ENCODE data around the gene TAF10.

The TAF10 gene

GRCh38 chr11:6625156-6625831 lies 13.3 kb upstream of the TAF10 start:
- DNase-seq (ENCODE audit: low read depth in 2 of 2), result no peak

- no peak for DNase-seq (ENCODE audit: low read depth in 2 of 2)
These were observed 11.7 kb upstream of the TAF10 start for GRCh38 chr11:6623391-6624363.

GRCh38 chr11:6622261-6623171 lies 10.5 kb upstream of the TAF10 start:
- no peak for DNase-seq (ENCODE audit: low read depth in 2 of 2)

- DNase-seq (ENCODE audit: low read depth in 2 of 2), result no peak
These were observed 9.7 kb upstream of the TAF10 start for GRCh38 chr11:6621711-6622211.

- no peak for DNase-seq (ENCODE audit: low read depth in 2 of 2)
These were observed 8.6 kb upstream of the TAF10 start for GRCh38 chr11:6620636-6621035.

GRCh38 chr11:6619004-6619745 lies 7.2 kb upstream of the TAF10 start, which contains the start of gene TPP1:
TPP1 (minus strand) TSS chr11:6619422; CDS start chr11:6619400, 22 bp downstream.
- peak; percentile 76 to 80 for DNase-seq (ENCODE audit: low read depth in 2 of 2)

GRCh38 chr11:6618117-6619003 lies 6.3 kb upstream of the TAF10 start:
- DNase-seq (ENCODE audit: low read depth in 2 of 2), result peak in 1 of 2 donors; percentile 50

GRCh38 chr11:6617315-6617781 lies 5.3 kb upstream of the TAF10 start:
- no peak for DNase-seq (ENCODE audit: low read depth in 2 of 2)

GRCh38 chr11:6616596-6617250 lies 4.7 kb upstream of the TAF10 start:
- no peak for DNase-seq (ENCODE audit: low read depth in 2 of 2)

- DNase-seq (ENCODE audit: low read depth in 2 of 2), result no peak
These were observed 4.0 kb upstream of the TAF10 start for GRCh38 chr11:6615882-6616585.

- no peak for DNase-seq (ENCODE audit: low read depth in 2 of 2)
These were observed 3.0 kb upstream of the TAF10 start for GRCh38 chr11:6615046-6615445.

GRCh38 chr11:6614446-6614845 lies 2.4 kb upstream of the TAF10 start:
- no peak for DNase-seq (ENCODE audit: low read depth in 2 of 2)

GRCh38 chr11:6613496-6613895 lies 1.5 kb upstream of the TAF10 start:
- no peak for DNase-seq (ENCODE audit: low read depth in 2 of 2)

GRCh38 chr11:6611963-6612212 lies 128 bp downstream of the TAF10 start:
- DNase-seq (ENCODE audit: low read depth in 2 of 2), result no peak

- no peak for DNase-seq (ENCODE audit: low read depth in 2 of 2)
These were observed 689 bp downstream of the TAF10 start for GRCh38 chr11:6611092-6611962.

- DNase-seq (ENCODE audit: low read depth in 2 of 2), result no peak
These were observed 1.4 kb downstream of the TAF10 start for GRCh38 chr11:6610591-6610990.

GRCh38 chr11:6609502-6610015 lies 2.5 kb downstream of the TAF10 start:
- DNase-seq (ENCODE audit: low read depth in 2 of 2), result no peak
